ENCODE data around the gene GLCCI1. TPM values are rescaled to one million over a fixed set of nuclear protein-coding genes. Genes with fewer than 3 reads are reported as not detected.
"Not testable (repeated sequence)": the region's sequence is repeated elsewhere in the genome, so short reads cannot be mapped to it uniquely, and the experiment has no call there.

GLCCI1 gene
- total RNA-seq, 1 donor from 2014 or later: 2.0 TPM

DNA sequence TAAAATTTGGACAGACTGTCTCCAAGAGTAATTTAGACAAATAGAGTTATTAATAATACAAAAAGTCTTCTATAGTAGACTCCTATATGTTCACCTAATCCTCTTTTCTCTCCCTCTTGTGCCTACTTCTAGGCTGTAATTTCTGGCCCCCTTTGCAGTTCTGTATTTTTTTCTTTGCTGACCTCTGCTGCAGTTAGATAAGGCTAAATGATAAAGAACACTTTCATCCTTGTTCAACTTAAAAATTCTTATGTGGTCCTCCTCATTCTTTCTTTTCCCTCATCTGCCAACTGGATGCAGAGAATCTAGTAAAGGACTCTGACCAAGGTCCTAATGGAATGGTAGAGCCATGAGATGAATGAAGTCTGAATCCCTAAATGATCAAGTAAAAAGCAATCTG lies 20.1 kb downstream of the GLCCI1 start:
- no peak for DNase-seq (ENCODE audit: extremely low read depth, low read depth, low spot score)

- DNase-seq (ENCODE audit: extremely low read depth, low read depth, low spot score): no peak
These were observed 20.5 kb downstream of the GLCCI1 start for GRCh38 chr7:7989133-7989532.

GRCh38 chr7:7989616-7990440 lies 21.2 kb downstream of the GLCCI1 start:
- no peak for DNase-seq (ENCODE audit: extremely low read depth, low read depth, low spot score)

DNA sequence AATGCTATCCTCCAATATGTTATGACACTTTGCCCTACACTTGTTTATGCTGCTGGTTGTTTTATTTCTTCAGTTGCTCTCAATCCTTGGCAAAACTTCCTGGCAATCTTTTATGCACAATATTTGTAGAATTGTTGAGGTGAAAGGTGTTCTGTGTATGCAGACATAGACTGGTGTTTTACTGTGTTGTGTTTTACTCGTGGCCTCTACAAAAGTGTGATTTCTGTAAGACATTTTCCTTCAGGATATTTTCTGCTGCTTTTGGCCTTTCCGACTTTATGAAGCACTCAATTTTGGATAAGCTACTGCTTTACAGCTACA lies 21.8 kb downstream of the GLCCI1 start:
- no peak for DNase-seq (ENCODE audit: extremely low read depth, low read depth, low spot score)

DNA sequence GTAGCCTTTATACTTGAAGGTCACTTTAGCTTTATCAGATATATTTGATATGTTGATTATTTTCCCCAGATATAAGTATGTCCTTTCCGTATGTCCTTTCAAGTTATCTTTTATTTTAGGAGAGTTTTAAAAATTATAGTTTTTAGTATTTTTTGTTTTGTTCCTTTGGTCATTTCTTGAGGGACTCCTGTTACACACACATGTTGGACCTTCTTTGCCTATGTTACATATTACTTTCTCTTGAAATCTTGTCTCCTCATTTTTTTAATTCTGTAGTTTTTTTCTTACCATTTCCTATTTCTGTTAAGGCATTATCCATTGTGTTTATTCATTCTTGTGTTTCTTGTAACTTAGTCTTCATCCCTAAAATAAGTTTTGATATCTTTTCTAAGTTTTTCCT lies 23.9 kb downstream of the GLCCI1 start:
- DNase-seq (ENCODE audit: extremely low read depth, low read depth, low spot score): no peak

- DNase-seq (ENCODE audit: extremely low read depth, low read depth, low spot score): not testable (repeated sequence)
These were observed 26.8 kb downstream of the GLCCI1 start for GRCh38 chr7:7995348-7995747.

DNA sequence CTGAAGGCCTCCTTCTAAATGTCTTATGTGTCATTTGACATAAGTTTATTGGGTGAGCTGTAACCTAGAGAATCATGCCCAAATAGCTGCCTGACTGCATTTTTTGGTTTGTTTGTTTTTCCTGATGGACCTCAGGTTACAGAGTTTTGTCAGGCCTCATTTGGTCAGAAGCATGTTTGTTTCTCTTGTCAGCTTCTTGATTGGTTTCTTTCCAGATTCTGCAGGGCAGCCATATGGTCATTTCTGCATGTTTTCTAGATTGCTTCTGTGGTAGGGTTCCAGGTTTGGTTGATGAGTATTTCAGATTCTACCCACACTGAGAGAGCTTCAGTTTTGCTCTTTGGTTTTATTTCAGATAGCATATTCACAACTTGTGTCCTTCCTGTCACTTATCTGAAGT lies 28.0 kb downstream of the GLCCI1 start:
- DNase-seq (ENCODE audit: extremely low read depth, low read depth, low spot score): no peak

- DNase-seq (ENCODE audit: extremely low read depth, low read depth, low spot score): no peak
These were observed 31.8 kb downstream of the GLCCI1 start for GRCh38 chr7:8000315-8000941.

DNA sequence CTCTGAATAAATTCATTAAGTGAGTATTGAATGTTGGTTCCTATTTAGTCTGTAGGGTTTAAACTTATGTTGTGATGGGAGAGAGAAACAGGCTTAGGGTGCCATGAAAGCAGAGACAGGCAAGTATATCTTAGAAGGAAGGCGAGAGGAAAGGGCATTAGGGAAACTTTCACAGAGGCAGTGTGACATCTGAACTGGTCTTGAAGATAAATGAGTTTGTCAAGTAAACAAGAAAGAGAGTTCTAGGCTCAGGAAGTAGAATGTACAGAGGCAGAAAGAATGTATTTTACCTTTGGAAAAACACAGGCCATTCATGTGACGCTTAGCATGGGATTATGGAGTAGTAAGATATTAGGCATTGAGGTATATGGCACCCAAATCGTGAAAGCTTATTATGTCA lies 34.5 kb downstream of the GLCCI1 start:
- no peak for DNase-seq (ENCODE audit: extremely low read depth, low read depth, low spot score)

- DNase-seq (ENCODE audit: extremely low read depth, low read depth, low spot score): no peak
These were observed 36.7 kb downstream of the GLCCI1 start for GRCh38 chr7:8005279-8005678.

GRCh38 chr7:8014399-8014798 lies 45.8 kb downstream of the GLCCI1 start:
- DNase-seq (ENCODE audit: extremely low read depth, low read depth, low spot score): no peak

DNA sequence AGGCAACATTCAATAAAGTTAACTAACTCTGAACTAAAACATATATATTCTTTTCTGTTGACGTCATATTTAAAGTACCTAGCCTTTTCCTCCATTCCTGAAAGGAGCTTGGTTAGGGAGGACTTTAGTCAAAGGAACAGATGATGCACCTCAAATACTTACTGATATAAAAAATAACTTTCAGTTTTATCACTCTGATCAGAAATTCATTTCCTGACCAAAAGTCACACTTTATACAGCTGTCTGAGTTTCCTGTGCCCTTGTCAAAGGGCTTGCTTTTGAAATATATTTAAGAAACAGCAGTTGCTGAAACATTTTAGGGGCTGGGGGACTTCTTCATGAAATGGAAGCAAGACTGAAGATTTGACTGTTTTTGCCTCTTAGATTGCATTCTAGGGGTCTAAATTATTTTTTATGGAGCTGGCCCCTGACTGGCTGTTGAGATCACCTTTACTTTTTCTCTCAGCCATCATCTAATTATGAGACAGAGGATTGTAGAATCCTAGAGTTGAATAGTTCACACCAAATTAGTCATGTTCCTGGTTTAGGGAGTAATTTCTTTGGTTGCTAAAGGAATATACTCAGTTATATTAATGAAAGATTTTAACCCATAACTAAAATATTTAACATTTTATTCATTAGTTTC lies 46.6 kb downstream of the GLCCI1 start:
- DNase-seq (ENCODE audit: extremely low read depth, low read depth, low spot score): no peak

DNA sequence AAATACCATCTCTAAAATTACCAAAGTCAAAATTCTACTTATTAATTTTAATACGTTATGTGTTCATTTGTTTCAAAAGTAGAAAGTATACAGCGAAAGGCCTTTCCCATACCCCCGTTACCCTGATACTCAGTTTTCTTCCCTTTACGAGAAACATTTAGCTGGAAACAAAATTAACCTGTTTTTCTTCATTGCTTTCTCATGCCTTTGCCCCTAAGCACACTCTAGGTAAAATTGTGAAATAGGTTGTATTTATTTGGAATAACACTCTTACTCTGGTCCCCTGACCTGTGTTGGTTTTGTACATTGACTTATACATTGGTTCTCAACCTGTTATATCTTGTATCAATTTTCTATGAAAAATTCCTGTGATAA lies 47.1 kb downstream of the GLCCI1 start:
- DNase-seq (ENCODE audit: extremely low read depth, low read depth, low spot score): no peak

GRCh38 chr7:8017423-8017822 lies 48.8 kb downstream of the GLCCI1 start:
- no peak for DNase-seq (ENCODE audit: extremely low read depth, low read depth, low spot score)

DNA sequence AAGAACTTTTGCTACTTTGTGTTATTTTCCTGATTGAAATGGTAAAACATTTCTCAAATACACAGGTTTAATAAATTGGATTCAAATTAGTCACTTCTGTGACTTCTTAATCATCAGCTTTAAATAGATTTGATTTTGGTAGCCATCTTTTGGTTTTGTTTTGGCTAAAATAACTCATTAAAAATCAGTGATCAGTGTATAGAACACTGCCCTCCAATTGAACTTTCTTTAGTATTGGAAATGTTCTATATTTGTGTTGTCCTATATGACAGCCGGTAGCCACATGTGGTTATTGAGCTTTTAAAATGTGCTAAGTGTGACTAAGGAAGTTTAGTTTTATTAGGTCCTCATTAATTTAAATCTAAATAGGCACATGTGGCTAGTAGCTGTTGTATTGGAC lies 50.4 kb downstream of the GLCCI1 start:
- no peak for DNase-seq (ENCODE audit: extremely low read depth, low read depth, low spot score)

DNA sequence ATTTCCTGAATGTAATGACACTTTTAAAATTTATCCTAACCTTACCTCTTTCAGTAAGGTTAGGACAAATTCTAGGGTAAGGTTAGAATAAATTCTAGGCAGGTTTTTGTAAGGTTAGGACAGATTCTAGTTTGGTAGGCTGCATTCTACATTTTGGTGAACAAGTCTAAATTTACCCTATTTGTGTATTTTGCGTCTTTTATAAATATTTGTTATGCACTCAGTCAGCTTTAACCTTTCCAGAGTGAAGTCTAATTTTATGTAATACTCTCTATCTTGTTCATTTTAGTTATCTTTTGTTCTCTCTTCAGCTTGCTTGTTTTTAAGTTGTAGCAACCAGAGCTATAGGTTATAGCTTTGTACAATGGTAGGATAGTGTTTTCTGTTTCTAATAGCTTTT lies 54.0 kb downstream of the GLCCI1 start:
- DNase-seq (ENCODE audit: extremely low read depth, low read depth, low spot score): no peak

DNA sequence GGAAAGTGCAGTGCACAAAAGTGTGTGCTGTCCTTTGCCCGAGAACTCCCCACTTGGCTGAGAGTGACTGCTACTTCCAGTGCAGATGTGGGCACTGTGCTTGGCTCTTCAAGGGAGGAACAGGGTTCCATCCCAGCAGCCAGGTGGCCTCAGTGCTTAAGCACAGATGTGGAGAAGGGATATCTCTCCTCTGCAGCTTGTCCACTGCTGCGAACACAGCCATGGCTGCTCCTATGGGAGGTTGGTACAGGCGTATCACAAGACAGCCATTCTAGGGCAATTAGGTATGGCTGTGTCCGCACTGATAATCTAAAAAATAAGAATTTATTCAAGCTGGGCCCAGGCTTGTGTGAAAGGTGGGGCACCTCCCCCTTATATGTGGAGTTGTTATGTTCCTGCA lies 66.6 kb downstream of the GLCCI1 start:
- no peak for DNase-seq (ENCODE audit: extremely low read depth, low read depth, low spot score)

GRCh38 chr7:8035647-8036518 lies 67.3 kb downstream of the GLCCI1 start:
- DNase-seq (ENCODE audit: extremely low read depth, low read depth, low spot score): no peak

- no peak for DNase-seq (ENCODE audit: extremely low read depth, low read depth, low spot score)
These were observed 68.6 kb downstream of the GLCCI1 start for GRCh38 chr7:8037151-8037550.

DNA sequence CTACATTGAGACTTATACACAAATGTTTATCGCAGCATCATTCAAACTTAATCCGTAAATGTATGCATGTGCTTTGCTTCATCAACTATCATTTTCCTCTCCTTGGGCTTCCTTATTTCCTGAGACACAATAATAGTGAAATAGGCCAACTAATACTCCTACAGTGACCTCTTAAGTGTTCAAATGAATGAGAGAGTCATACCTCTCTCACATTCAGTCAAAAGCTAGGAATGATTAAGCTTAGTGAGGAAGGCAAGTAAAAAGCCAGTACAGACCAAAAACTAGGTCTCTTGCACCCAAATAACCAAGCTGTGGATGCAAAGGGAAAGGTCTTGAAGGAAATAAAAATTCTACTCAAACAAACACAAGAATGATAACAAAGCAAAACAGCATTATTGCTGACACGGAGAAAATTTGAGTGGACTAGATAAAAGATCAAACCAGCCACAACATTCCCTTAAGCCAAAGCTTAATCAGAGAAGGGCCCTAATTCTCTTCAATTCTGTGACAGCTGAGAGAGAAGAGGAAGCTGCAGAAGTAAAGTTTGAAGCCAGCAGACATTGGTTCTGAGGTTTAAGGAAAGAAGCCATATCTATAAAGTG lies 72.3 kb downstream of the GLCCI1 start:
- no peak for DNase-seq (ENCODE audit: extremely low read depth, low read depth, low spot score)

Data from glomerular endothelial cell (primary cell).